NCI-H2029 treated with DMSO at 0.1 percent for 48 hours (cell line): ENCODE measurements around the gene ATP1A2.
"Not testable (repeated sequence)": the region's sequence is repeated elsewhere in the genome, so short reads cannot be mapped to it uniquely, and the experiment has no call there.

Experiments
- DNase-seq: peaks from one replicate; lab custom pipeline; 2025; lab: John Stamatoyannopoulos, UW

The ATP1A2 gene

DNA sequence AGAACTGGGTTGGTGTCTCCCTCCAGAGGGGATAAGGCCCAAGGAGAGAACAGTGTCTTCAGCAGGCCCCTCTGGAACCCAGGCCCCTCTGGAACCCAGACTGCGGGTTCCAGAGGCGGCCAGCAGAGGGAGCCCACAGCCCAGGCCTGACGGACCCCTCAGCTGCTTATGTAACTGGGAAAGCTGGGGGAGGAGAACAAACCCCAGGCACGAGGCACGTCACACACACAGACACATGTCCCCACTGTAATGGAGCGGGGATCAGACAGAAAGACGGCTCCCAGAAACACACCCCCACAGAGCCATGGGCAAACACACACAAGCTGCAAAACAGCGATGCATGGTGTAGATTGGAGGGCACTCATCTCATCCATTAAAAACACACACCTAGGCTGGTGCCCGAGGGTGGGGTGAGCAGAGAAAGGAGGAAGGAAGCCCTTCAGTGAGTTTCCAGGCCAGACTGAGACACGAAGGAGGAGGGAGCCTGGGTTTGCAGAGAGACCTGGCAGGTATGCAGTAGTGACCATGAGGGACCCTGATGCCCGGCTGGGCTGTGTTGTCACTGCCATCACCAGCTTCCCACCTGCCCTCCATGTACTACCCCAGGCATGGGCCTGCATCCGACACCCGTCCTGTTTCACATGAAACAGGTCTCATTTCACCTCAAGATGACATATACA, 14.4 kb upstream of the ATP1A2 start:
- peak; percentile 35 for DNase-seq

DNA sequence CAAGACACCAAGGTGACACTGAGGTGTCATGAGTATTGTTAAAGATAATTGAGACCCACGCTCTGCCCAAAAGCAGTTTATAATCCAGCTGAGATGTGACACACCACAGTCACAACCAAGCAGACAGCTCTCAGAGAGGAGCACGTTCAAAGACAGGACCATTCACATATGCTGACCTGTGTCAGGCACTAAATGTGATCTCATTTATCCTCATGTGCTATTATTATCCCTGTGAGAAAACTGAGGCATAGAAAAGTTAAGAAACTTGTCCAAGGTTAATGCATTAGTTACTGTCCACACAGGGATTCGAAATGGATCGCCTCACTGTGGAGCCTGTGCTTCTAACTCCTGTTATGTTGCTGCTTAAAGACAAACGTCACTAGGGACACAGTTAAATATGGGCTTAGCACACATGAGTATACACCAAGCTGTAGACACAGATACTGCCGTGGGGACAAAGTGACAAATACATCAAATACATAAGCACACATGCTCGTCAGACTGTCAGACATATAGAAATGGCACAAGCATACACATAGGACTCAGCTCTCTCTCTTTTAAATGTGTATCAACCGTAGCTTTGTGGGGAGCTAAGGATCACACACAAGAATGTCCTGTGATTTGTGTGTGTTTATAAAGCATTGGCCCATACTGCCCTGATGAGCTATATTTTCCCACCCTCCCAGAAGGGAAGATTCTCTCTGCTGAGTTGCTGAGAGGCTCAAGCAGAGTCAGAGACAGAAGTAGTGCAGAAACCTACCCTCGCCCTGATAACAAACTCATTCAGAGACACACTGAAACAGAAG, 13.6 kb upstream of the ATP1A2 start:
- DNase-seq, result no peak

DNA sequence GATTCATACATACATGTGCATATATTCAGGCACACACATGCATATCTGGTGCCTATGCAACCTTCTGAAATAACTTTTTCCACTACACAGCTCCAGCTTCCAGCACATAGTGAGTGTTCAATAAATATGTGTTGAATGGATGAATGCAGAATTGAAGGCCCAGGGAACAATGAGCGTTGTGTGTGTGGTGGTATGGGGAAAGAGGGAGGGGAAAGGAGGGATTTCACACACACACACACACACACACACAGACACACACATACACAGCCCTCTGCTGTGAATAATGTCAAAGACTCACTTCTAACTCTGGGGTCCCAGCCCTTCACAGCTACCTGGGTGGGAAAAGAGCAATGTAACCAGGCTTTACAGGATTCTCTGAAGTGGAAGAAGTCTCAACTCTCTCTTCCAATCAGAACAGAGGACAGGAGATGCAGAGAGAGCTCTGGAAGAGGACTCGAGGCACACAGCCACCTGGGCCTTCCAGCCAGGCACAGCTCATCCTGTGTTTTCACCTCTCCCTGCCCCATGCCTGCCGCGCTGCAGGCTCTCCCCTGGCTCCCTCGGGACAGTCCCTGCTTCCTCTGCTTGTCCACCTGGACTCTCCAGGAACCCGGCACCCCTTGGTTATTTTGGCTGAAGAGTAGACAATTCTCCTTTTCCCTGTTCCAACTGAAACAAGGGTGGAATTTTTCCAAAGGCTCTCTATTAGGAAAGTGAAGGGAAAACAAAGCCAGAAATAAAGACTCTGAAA, 11.7 kb upstream of the ATP1A2 start:
- no peak for DNase-seq

DNA sequence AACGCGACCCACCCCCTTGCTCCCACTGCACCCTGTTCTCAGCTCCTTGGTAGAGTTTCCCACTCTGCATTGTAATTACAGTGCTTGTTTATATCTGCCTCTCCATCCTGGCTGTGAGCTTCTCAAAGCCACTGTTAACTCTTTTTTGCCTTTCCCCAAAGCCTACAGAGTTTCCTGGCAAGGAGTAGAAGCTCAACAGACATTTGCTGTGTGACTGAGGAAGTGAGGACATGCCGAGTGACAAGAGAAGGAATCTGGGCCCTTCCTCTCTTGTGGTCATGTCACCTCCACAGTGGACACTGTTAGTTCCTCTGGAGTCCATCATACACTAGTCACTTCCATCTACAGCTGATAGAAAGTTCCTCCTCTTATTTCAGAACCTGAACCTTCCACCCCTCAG, 11.1 kb upstream of the ATP1A2 start:
- no peak for DNase-seq

DNA sequence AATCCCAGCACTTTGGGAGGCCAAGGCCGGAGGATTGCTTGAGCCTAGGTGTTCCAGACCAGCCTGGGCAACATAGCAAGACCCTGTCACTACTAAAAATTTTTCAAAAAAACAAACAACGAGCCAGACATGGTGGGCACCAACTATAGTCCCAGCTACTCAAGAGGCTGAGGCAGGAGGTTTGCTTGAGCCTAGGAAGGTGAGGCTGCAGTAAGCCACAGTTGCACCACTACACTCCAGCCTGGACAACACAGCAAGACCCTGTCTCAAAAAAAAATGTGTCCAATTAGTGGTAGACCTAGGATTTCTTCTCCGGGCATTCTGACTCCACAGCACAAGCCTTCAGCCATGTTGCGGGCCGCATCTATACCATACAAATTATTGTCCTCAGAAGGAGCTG, 10.4 kb upstream of the ATP1A2 start:
- DNase-seq, result no peak

DNA sequence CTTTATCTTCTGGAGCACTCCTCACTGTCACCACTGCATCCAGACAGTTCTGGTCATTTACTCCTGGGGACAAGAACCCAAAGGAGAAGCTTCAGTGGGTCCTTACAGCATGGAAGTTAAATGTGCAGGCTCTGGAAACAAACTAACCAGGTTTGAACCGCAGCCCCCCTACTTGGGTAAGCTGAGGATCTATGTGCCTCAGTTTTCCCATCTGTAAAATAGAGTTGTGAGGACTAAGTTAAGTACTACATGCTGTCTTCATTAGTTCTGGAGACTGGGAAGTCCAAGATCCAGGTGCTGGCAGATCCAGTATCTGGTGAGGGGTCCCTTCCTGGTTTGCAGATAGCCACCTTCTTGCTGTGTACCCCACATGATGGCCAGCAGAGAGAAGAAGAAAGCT, 8.0 kb upstream of the ATP1A2 start:
- DNase-seq, result no peak

DNA sequence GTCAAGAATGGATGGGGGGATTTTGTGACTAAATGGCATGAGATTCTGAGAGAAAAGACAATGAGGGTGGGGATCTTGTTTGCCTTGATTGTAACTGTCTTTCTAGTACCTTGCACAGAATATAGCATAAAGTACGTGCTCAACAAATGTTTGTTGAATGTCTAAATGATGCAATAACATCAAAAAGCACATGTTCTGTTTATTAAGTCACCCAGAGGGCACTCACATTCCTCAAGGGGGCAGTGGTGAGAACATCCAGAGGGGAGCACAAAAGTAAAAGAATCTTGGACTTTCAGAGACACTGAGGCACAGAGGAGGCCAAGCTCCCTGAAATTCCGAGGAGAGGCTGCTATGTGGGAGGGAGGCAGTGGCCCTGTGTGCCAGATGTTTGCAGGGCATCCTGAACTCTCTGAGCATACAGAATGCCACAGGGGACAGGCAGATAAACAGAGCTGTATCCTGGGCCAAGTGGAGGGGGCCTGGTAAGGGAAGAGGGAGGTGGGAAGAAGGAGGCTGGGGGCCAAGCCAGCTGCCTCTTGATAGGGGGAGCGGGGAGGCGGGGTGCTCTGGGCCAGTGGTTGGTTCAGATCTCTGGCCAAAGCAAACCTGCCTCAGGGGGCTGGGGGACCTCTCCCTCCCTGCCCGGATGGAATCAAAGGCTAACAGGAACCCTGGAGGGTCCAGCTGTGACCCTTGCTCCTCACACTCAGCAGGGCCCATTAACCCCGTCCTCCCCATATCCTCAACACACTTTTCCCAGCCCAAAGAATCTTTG, 6.5 kb upstream of the ATP1A2 start:
- no peak for DNase-seq

DNA sequence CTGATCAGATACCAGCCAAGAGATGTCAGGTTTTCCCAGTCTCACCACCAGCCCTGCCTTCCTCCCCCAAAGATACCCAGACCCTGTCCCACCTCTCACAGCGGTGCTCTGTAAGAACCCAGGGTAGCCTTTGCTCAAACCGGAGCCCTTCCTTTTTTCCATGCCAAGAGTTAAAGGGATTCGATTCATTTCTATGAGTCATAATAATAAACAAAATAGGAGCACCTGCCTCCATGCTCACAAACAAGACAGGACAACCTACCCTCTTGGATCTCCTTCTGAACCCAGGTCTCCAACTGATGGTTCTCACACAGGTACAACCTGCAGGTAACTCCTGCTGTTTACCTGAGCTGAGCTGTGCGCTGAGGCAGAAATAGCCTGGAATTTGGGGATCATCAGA, 5.9 kb upstream of the ATP1A2 start:
- no peak for DNase-seq

DNA sequence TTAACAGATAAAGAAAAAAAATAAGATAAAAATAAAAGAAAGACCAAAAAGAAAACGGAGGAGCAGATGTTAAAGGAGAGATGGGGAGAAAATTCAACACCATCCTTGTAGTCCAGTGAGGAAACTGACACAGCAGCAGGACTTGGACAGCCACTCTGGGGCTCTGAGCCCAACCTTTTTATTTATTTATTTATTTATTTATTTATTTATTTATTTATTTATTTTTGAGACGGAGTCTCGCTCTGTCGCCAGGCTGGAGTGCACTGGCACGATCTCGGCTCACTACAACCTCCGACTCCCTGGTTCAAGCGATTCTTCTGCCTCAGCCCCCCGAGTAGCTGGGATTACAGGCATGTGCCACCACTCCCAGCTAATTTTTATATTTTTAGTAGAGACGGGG, 4.1 kb upstream of the ATP1A2 start:
- DNase-seq, result not testable (repeated sequence)

DNA sequence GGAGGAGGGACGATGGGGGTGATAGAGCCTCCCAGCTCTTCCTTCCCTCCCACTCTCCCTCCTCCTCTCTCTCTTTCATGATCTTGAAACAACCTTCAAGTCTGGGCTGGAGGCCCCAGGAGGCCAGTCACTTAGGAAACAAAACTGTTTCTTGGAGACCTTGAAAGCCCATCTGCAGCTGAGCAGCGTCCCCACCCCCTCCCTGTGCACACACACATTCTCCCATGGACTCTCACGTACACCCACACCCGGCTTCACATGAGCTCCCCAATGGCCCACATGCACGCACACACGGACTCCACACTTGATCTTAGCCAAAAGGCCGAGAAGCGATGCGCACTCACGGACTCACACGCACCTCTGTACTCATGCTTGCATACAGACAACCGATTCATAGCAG, 3.2 kb upstream of the ATP1A2 start:
- DNase-seq, result no peak

DNA sequence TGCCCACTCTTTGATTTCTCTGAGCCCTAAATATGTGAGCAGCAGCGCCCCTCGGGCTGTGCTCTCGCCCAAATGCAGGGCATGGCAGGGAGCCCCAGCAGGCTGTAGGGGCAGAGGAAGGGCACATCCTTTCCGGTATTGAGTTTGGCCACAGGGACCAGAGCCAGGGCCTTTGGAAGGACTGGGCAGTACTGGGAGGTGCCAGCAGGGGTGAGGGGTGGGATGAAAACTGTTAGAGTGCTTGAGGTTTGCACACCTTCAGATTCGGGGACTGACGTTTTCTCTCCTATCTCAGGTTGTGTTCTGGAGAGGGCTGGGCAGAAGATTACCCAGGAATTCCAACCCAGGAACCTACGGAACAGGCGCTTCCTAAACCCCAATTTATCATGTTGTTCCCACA, 2.2 kb upstream of the ATP1A2 start:
- DNase-seq, result no peak

DNA sequence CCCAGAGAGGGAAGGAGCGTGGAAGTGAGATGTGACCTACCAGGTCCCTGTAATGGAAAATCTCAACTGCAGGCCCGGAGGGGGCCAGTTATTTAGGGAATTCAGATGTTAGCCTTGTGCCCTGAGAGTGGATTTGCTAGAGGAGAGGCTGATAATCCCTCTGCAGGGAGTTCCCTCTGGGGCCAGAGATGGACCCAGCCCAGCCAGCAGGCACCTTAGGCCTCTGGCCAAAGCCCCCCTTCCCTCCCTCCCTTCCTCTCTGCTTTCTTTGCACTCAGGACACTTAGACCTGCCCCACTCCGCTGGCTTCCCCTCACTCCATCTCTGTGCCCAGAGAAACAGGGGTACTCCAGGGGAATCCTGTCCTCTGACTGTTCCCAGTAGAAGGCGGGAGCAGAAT, 1.5 kb upstream of the ATP1A2 start:
- no peak for DNase-seq

DNA sequence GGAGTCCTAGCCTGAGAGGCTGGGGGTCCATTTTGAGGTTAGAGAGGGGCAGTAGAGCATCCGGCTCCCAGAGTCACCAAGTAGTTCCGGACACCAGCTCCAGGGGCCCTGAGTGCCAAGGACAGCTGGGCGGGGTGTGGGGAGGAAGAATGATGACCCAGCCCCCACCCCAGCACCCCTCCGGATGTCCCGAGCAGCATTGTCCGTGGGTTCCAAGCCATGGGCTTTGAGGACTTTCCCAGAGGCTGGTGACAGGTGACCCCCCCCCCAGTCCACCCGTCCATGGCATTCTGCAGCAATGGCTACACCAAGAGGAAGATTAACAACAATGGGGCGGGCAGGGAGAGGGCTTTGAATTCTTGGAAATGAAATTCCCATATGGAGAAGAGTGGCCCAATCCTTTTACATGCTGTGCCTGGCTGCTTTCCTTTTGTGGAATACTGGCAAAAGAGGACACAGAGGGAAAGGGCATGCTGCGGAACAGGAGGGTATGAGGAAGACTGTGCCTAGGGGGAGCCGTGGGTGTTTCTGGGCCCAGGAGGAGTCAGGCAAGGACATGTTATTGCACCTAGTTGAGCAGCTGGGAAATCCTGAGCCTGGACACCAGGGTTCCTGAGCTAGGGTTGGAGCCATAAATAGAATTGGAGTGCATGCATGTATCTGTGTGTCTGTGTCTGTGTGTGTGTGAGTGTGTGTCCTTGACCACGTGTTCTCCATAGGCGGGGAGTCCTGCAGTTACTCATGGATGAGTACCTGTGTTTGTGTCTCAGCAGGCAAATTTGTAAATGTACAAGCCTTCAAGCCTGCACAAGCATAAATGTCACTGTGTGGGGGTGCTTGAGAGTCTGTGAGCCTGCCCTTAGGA, 956 bp downstream of the ATP1A2 start:
- no peak for DNase-seq

DNA sequence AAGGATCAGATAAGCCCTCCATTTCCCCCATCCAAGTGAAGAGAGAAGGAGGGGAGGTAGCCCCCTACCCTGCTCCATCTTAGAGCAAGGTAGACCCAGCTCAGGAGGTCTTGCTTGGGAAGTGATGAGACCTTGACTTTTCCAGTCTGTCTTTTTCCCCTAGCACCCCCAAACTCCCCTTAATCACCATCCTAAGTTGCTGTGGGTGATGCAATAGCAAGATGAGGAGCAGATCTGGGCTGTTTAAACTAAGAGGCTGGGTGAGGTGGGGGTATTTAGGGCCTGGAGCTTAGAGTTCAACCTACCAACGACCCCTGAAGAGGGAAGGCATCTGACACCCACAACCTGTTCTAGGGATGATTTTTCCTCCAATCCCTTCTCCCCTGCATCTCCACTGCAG, 1.7 kb downstream of the ATP1A2 start:
- no peak for DNase-seq

DNA sequence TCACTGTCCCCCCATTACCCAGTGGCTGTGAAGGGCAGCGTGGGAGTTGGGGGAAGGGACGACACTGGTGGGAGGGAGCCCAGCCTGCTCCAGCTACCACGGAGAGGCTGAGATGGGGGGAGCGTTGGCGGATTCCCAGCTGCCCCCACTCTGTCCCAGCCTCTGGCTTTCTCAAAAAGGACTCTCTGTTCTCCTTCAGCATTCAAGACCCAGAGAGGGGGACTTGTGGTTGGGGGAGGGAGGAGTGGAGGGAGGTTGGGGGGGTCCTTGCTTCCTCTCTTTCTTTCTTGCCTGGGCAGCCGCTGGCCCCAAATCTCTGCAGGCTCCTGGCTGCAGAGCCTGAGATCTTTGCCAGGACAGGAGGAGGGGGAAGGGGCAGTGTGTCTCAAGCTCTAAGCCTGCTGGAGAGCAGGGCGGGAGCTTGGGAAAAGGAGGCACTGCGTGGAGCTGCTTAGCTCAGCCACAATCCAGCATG, 2.2 kb downstream of the ATP1A2 start:
- no peak for DNase-seq

DNA sequence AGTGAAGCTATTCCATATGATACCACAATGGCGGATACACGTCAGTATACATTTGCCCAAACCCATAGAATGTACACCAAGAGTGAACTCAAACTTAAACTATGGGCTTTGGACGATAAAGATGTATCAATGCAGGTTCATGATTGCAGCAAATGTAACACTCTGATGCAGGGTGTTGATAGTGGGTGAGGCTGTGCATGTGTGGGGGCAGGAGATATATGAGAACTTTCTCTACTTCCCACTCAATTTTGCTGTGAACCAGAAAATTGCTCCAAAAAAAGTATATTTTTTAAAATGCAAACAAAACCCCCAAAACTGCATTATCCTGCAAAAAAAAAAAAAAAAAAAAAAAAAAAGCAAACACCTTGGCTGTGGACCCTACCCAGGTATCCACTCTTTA, 3.4 kb downstream of the ATP1A2 start:
- DNase-seq, result no peak

DNA sequence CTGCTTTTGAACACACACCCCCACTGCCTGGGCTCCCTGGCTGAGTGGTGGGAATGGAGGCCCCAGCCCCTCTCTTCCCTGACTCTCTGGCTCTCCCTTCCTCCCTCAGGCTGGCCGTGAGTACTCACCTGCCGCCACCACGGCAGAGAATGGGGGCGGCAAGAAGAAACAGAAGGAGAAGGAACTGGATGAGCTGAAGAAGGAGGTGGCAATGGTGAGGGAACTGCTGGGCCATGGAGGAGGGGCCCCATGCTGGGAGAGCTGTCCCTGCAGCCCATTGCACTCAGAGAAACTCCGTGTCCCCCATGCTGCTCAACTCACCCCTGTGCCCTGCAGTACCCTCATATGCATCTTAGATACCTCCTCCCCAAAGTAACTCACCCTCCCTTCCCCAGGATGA, 5.2 kb downstream of the ATP1A2 start:
- no peak for DNase-seq

DNA sequence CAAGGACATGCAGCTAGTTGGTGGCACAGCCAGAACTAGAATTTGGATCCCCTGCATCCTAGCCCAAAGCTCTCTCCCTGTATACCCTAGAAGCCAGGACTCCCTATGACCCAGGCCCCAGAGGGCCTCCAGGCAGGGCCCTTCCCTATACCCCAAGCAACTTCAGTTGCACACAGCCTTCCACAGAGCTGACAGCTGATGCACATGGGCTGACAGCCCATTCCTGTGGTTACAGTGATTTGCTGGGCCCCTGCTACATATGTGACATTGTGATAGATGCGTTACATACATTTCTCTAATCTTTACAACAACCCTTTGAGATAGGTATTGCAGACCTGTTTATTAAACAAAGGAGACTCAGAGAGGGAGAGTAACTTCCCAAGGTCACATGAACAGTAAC, 5.8 kb downstream of the ATP1A2 start:
- DNase-seq, result no peak

DNA sequence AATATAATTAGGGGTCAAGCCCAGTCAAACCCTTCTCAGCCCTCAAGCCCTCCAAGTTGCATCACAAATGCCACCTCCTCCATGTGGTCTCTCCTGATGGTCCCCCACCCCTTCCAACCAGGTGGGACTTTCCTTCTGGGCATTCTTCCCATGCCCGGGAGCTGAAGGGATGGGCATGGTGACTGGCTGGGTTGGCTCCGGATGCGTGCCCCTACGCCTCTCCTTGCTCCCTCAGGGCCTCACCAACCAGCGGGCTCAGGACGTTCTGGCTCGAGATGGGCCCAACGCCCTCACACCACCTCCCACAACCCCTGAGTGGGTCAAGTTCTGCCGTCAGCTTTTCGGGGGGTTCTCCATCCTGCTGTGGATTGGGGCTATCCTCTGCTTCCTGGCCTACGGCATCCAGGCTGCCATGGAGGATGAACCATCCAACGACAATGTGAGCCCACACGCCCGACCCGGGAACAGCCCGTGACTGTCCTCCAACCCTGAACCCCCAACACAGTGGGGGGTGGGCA, 7.5 kb downstream of the ATP1A2 start:
- no peak for DNase-seq

DNA sequence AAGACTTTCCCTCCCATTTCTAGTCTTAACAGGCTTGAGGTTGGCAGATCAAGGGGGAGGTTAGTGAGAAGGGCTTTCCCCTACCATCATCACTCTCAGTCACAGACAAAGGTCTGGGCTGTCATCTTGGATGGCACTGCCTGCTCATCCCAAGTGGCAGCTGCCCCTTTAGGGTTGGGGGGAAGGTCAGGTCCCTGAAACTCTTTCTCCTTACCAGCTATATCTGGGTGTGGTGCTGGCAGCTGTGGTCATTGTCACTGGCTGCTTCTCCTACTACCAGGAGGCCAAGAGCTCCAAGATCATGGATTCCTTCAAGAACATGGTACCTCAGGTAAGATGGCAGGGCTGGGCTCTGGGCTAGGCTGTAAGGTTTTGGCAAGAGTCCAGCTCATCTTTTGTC, 8.2 kb downstream of the ATP1A2 start:
- no peak for DNase-seq
